HCT116 (cell line): ENCODE results near the gene NR2E3. TPM values are rescaled to one million over a fixed set of nuclear protein-coding genes. Genes with fewer than 3 reads are reported as not detected.

ENCODE experiments used
- ATAC-seq: fragments of 200-7000 bp; cut with Tn5 transposase; 2 replicates; pipeline ENCODE4 v1.9.1; 2020; ENCODE audit warnings: mild to moderate bottlenecking, moderate library complexity
- BruUV-seq: library from RNA; stranded (reverse); fragments of 400-500 nt; replicated peaks from 2 replicates; lab custom pipeline; 2021; lab: Mats Ljungman, UMichigan
- CTCF ChIA-PET: fragments of 300-600 bp; sonication (Branson Sonifier 250); formaldehyde crosslinking; loops from one replicate; lab custom pipeline; 2021; ENCODE audit warnings: antibody characterized with exemption; lab: Charles Lee
- POLR2A ChIA-PET: fragments of 300-600, 350-600 bp; sonication (Branson Sonifier 250); formaldehyde crosslinking; loops from one replicate; lab custom pipeline; 2021; ENCODE audit warnings: antibody characterized with exemption; lab: Charles Lee
- RAD21 ChIA-PET, 2 experiments: fragments of 300-600 bp; sonication (Branson Sonifier 250); formaldehyde crosslinking; loops; one replicate each; lab custom pipeline; 2023; ENCODE audit warnings: low total read pairs in 2 of 2; ENCODE audit not compliant: uncharacterized antibody in 2 of 2, unreplicated experiment in 2 of 2, low non-redundant PET in 1 of 2; lab: Charles Lee
- DNase-seq: peaks from one replicate; pipeline ENCODE4 v3.0.0-alpha.2; 2010; ENCODE audit warnings: low read depth, low spot score
- H2AFZ ChIP-seq: fragments of 200-600 bp; shearing (Covaris generic), sonication (generic); 2 replicates; pipeline ENCODE4 v1.6.1; 2017; ENCODE audit warnings: low read depth, mixed run types, mixed read lengths, antibody characterized with exemption, low read length; ENCODE audit not compliant: poor library complexity, severe bottlenecking
- H3K27ac ChIP-seq: 2 replicates; pipeline ENCODE4 v1.5.1; 2012; ENCODE audit warnings: low read depth, low read length
- H3K27me3 ChIP-seq: fragments of 200-600 bp; sonication (generic); 2 replicates; pipeline ENCODE4 v1.6.1; 2016; ENCODE audit warnings: mixed run types, low read length, mixed read lengths; ENCODE audit not compliant: insufficient read depth
- H3K36me3 ChIP-seq, 2 experiments: fragments of 200-500 bp in 1 of 2; fragments of 200-600 bp in 1 of 2; sonication (Bioruptor generic) in 1 of 2; sonication (generic) in 1 of 2; 2 replicates each; pipeline versions ENCODE4 v1.5.1 to v1.6.1; 2014 to 2016; ENCODE audit warnings: low read length in 2 of 2, inconsistent platforms in 1 of 2, mixed read lengths in 1 of 2, mixed run types in 1 of 2; ENCODE audit not compliant: insufficient read depth in 2 of 2, control insufficient read depth in 1 of 2
- H3K4me1 ChIP-seq, 2 experiments: fragments of 200-600 bp in 1 of 2; sonication (generic) in 1 of 2; 2 replicates each; pipeline versions ENCODE4 v1.5.1 to v1.6.1; 2012 to 2017; ENCODE audit warnings: low read length in 2 of 2, inconsistent platforms in 1 of 2, mild to moderate bottlenecking in 1 of 2, mixed read lengths in 1 of 2, mixed run types in 1 of 2, moderate library complexity in 1 of 2; ENCODE audit not compliant: insufficient read depth in 2 of 2, control insufficient read depth in 1 of 2
- H3K4me2 ChIP-seq: fragments of 200-600 bp; sonication (generic); 2 replicates; pipeline ENCODE4 v1.6.1; 2017; ENCODE audit warnings: mixed run types, low read length, mixed read lengths
- H3K4me3 ChIP-seq, 2 experiments: fragments of 200-600 bp in 1 of 2; sonication (generic) in 1 of 2; replicated peaks in 1 of 2; 2 replicates each; pipeline ENCODE4 v1.5.1; 2011 to 2016; ENCODE audit warnings: low read length in 2 of 2, control low read depth in 1 of 2, low read depth in 1 of 2, mild to moderate bottlenecking in 1 of 2, mixed read lengths in 1 of 2, mixed run types in 1 of 2
- H3K79me2 ChIP-seq: fragments of 200-600 bp; sonication (generic); 2 replicates; pipeline ENCODE4 v1.6.1; 2017; ENCODE audit warnings: mild to moderate bottlenecking, mixed run types, low read length, moderate library complexity, mixed read lengths; ENCODE audit not compliant: insufficient read depth
- H3K9ac ChIP-seq: fragments of 200-600 bp; sonication (generic); 2 replicates; pipeline ENCODE4 v1.6.1; 2016; ENCODE audit warnings: low read length, mixed read lengths
- H3K9me2 ChIP-seq: fragments of 200-600 bp; sonication (generic), shearing (Covaris generic); 2 replicates; pipeline ENCODE4 v1.6.1; 2017; ENCODE audit warnings: mixed run types, mild to moderate bottlenecking, moderate library complexity; ENCODE audit not compliant: insufficient read depth
- H3K9me3 ChIP-seq, 2 experiments: fragments of 200-500 bp in 1 of 2; fragments of 200-600 bp in 1 of 2; sonication (Bioruptor generic) in 1 of 2; sonication (generic) in 1 of 2; 2 replicates each; pipeline ENCODE4 v1.6.1; 2014 to 2017; ENCODE audit warnings: low read length in 2 of 2, mixed read lengths in 2 of 2, inconsistent platforms in 1 of 2, low read depth in 1 of 2, mild to moderate bottlenecking in 1 of 2, mixed run types in 1 of 2, moderate library complexity in 1 of 2; ENCODE audit not compliant: control insufficient read depth in 1 of 2, insufficient read depth in 1 of 2
- H4K20me1 ChIP-seq: fragments of 200-600 bp; sonication (generic), shearing (Covaris generic); 2 replicates; pipeline ENCODE4 v1.6.1; 2017; ENCODE audit warnings: mixed run types, mild to moderate bottlenecking, moderate library complexity; ENCODE audit not compliant: insufficient read depth
- CBX3 ChIP-seq: IDR thresholded peaks from 2 replicates; pipeline ENCODE4 v1.6.1; 2012; ENCODE audit warnings: low read depth
- CEBPB ChIP-seq: IDR thresholded peaks from 2 replicates; pipeline ENCODE4 v1.6.1; 2012; ENCODE audit warnings: low read depth
- EGR1 ChIP-seq: IDR thresholded peaks from 2 replicates; pipeline ENCODE4 v1.6.1; 2012; ENCODE audit warnings: low read depth
- EZH2 ChIP-seq: fragments of 200-600 bp; sonication (generic); IDR thresholded peaks from 2 replicates; pipeline ENCODE4 v1.6.1; 2017; ENCODE audit warnings: antibody characterized with exemption, mixed run types
- EZH2phosphoT487 ChIP-seq: fragments of 200-600 bp; IDR thresholded peaks from 2 replicates; pipeline ENCODE4 v1.6.1; 2018; ENCODE audit warnings: antibody characterized with exemption, borderline replicate concordance
- JUND ChIP-seq: IDR thresholded peaks from 2 replicates; pipeline ENCODE4 v1.6.1; 2012
- POLR2A ChIP-seq: IDR thresholded peaks from 2 replicates; pipeline ENCODE4 v1.7.0; 2011; ENCODE audit warnings: borderline replicate concordance; ENCODE audit not compliant: insufficient read depth, insufficient read length; ENCODE audit errors: extremely low read depth
- POLR2AphosphoS5 ChIP-seq: IDR thresholded peaks from 2 replicates; pipeline ENCODE4 v1.6.1; 2011; ENCODE audit warnings: mild to moderate bottlenecking, low read depth, low read length, moderate library complexity
- RAD21 ChIP-seq: IDR thresholded peaks from 2 replicates; pipeline ENCODE4 v1.6.1; 2012; ENCODE audit warnings: low read depth, mild to moderate bottlenecking
- SIN3A ChIP-seq: IDR thresholded peaks from 2 replicates; pipeline ENCODE4 v1.6.1; 2012; ENCODE audit warnings: low read depth
- SP1 ChIP-seq: IDR thresholded peaks from 2 replicates; pipeline ENCODE4 v1.6.1; 2012; ENCODE audit warnings: low read depth
- SRF ChIP-seq: IDR thresholded peaks from 2 replicates; pipeline ENCODE4 v1.6.1; 2012; ENCODE audit warnings: low read depth
- TCF7L2 ChIP-seq: IDR thresholded peaks from 2 replicates; pipeline ENCODE4 v1.7.0; 2011; ENCODE audit warnings: borderline replicate concordance, inconsistent platforms; ENCODE audit not compliant: insufficient read depth, insufficient read length; ENCODE audit errors: extremely low read depth
- YY1 ChIP-seq: IDR thresholded peaks from 2 replicates; pipeline ENCODE4 v1.6.1; 2011; ENCODE audit warnings: low read length, low read depth, moderate library complexity, mild to moderate bottlenecking; ENCODE audit not compliant: insufficient replicate concordance; ENCODE audit errors: extremely low read depth
- ZFX ChIP-seq: fragments of 450-650 bp; IDR thresholded peaks from 2 replicates; pipeline ENCODE4 v1.6.1; 2017
- intact Hi-C: fragments of 100-400 bp; cut with micrococcal nuclease; formaldehyde crosslinking; loops from 2 replicates; pipeline ENCODE4 v1.10.0; 2022
- total RNA-seq: library from RNA; stranded (reverse); gene quantifications from one replicate; pipeline ENCODE4 v1.2.1, GENCODE V29; 2021; ENCODE audit not compliant: unreplicated experiment
- TF ChIP-seq, protein P1 (sequence below): IDR thresholded peaks from 2 replicates; pipeline ENCODE4 v1.6.1; 2011; ENCODE audit warnings: mild to moderate bottlenecking, low read length, moderate library complexity; ENCODE audit not compliant: insufficient replicate concordance; ENCODE audit errors: extremely low read depth
- TF ChIP-seq, protein P2 (sequence below): IDR thresholded peaks from 2 replicates; pipeline ENCODE4 v1.6.1; 2012
- TF ChIP-seq, protein P3 (sequence below), 3 experiments: fragments of 200-600 bp in 1 of 3; sonication (generic) in 1 of 3; IDR thresholded peaks in 2 of 3; conservative IDR thresholded peaks in 1 of 3; 2 replicates each; pipeline ENCODE4 v1.5.1; 2012 to 2017; ENCODE audit warnings: low read depth in 2 of 3, low read length in 2 of 3, antibody characterized with exemption in 1 of 3, borderline replicate concordance in 1 of 3, control low read depth in 1 of 3, mild to moderate bottlenecking in 1 of 3, mixed read lengths in 1 of 3, mixed run types in 1 of 3, moderate library complexity in 1 of 3; ENCODE audit not compliant: insufficient read depth in 1 of 3

NR2E3 gene
- total RNA-seq, 1 experiment from 2014 or later: 0.59 TPM

DNA sequence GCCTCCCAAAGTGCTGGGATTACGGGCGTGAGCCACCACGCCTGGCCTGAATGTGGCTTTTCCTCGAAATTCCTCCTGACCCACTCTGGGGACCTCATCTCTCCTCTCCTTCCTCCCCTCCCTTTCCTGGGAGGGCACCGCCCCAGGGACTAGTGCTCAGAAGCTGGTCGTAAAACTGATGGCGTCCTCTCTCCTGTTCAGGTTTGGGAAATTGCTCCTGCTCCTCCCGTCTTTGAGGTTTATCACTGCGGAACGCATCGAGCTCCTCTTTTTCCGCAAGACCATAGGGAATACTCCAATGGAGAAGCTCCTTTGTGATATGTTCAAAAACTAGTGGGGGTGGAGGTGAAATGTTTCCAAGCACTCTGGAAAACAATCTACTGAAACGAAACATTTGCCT, 7.0 kb downstream of the NR2E3 start:
- Histone ChIP-seq H3K9me2 (no peaks in the 10 kb centered on the region), H3K36me3 (no peaks in the 10 kb centered on the region), H3K27me3 (no peaks in the 10 kb centered on the region), H2AFZ (no peak overlapping the region), H3K4me2 (no peak overlapping the region), H3K4me1 (no peaks in the 10 kb centered on the region), H3K9me3 (no peaks in the 10 kb centered on the region)
- intact Hi-C loops: no loop called here
- TF ChIP-seq EZH2: no peak
- TF ChIP-seq, all 23 proteins: peak for 0
- H3K4me3 ChIP-seq: no peak overlapping the region
- ChIA-PET RAD21 (no interaction called here), POLR2A (interaction anchor here (0.6 kb wide), 1 partner anchor 12 kb away, joined by 4 read pairs; no protein-coding TSS in a partner anchor), CTCF (no interaction called here)
- H4K20me1 ChIP-seq: no peaks in the 10 kb centered on the region
- H3K27ac ChIP-seq: no peak overlapping the region
- BruUV-seq: no TSS peak
- ATAC-seq (no peak), DNase-seq (no peak)
- no peak overlapping the region for H3K9ac ChIP-seq
- no peaks in the 10 kb centered on the region for H3K79me2 ChIP-seq

DNA sequence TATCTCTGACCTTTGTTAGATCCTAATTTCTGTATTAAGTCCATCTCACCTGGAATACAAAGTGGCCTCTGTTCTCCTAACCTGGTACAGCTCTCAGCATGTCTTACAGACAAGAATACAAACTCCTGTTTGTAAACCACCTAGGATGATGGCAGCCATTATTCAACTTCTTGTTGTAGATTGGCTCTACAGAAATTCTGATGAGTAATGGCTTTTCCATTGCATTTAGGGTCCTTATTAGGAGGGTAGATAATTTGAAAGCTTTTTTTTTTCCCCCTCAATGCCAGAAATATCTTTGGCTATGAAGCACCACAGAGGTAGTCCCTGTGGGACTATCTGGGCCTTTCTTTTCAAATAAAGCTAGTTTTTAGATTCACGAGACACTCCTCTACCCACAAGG, 9.8 kb downstream of the NR2E3 start:
- intact Hi-C loops: no loop called here
- H4K20me1 ChIP-seq: no peaks in the 10 kb centered on the region
- no peaks in the 10 kb centered on the region for H3K27me3 ChIP-seq
- no peaks in the 10 kb centered on the region for H3K36me3 ChIP-seq
- no peak for DNase-seq
- H3K27ac ChIP-seq: no peak overlapping the region
- H3K4me3 ChIP-seq: no peak overlapping the region
- TF ChIP-seq JUND: no peak
- TF ChIP-seq, protein P1, sequence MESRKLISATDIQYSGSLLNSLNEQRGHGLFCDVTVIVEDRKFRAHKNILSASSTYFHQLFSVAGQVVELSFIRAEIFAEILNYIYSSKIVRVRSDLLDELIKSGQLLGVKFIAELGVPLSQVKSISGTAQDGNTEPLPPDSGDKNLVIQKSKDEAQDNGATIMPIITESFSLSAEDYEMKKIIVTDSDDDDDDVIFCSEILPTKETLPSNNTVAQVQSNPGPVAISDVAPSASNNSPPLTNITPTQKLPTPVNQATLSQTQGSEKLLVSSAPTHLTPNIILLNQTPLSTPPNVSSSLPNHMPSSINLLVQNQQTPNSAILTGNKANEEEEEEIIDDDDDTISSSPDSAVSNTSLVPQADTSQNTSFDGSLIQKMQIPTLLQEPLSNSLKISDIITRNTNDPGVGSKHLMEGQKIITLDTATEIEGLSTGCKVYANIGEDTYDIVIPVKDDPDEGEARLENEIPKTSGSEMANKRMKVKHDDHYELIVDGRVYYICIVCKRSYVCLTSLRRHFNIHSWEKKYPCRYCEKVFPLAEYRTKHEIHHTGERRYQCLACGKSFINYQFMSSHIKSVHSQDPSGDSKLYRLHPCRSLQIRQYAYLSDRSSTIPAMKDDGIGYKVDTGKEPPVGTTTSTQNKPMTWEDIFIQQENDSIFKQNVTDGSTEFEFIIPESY: no peak
- TF ChIP-seq EGR1: no peak
- TF ChIP-seq YY1: no peak
- TF ChIP-seq TCF7L2: no peak
- TF ChIP-seq, protein P2, sequence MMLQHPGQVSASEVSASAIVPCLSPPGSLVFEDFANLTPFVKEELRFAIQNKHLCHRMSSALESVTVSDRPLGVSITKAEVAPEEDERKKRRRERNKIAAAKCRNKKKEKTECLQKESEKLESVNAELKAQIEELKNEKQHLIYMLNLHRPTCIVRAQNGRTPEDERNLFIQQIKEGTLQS: no peak
- TF ChIP-seq CEBPB: no peak
- no peak for TF ChIP-seq POLR2AphosphoS5
- no peak for TF ChIP-seq RAD21
- TF ChIP-seq, protein P3, sequence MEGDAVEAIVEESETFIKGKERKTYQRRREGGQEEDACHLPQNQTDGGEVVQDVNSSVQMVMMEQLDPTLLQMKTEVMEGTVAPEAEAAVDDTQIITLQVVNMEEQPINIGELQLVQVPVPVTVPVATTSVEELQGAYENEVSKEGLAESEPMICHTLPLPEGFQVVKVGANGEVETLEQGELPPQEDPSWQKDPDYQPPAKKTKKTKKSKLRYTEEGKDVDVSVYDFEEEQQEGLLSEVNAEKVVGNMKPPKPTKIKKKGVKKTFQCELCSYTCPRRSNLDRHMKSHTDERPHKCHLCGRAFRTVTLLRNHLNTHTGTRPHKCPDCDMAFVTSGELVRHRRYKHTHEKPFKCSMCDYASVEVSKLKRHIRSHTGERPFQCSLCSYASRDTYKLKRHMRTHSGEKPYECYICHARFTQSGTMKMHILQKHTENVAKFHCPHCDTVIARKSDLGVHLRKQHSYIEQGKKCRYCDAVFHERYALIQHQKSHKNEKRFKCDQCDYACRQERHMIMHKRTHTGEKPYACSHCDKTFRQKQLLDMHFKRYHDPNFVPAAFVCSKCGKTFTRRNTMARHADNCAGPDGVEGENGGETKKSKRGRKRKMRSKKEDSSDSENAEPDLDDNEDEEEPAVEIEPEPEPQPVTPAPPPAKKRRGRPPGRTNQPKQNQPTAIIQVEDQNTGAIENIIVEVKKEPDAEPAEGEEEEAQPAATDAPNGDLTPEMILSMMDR (IDR thresholded peaks at IDR 0.05 in 2 of 3, conservative IDR thresholded peaks at IDR 0.05 in 1 of 3; ENCODE audit: borderline replicate concordance in 1 of 3, insufficient read depth in 1 of 3, low read depth in 2 of 3, low read length in 2 of 3): no peak
- no peak for TF ChIP-seq POLR2A
- TF ChIP-seq CBX3: no peak
- TF ChIP-seq EZH2phosphoT487: no peak
- TF ChIP-seq SRF: no peak
- no peak for TF ChIP-seq EZH2
- TF ChIP-seq SP1: no peak
- no peak for TF ChIP-seq ZFX
- TF ChIP-seq SIN3A: no peak
- POLR2A ChIA-PET: no interaction called here
- no peak overlapping the region for H3K4me2 ChIP-seq
- H3K4me1 ChIP-seq: no peaks in the 10 kb centered on the region
- H2AFZ ChIP-seq: no peak overlapping the region
- BruUV-seq: no TSS peak
- no peak overlapping the region for H3K9ac ChIP-seq
- RAD21 ChIA-PET: no interaction called here
- no peak for ATAC-seq
- no peaks in the 10 kb centered on the region for H3K79me2 ChIP-seq
- no peaks in the 10 kb centered on the region for H3K9me2 ChIP-seq
- no peaks in the 10 kb centered on the region for H3K9me3 ChIP-seq
- CTCF ChIA-PET: no interaction called here
